Activated CD8-positive, alpha-beta memory T cell treated with anti-CD3 and anti-CD28 coated beads, Interleukin-2, amount 50 U/mL, for 1 hour (primary cell): ENCODE data around the gene TAF15.

Experiments
- DNase-seq: peaks from one replicate; pipeline ENCODE4 v3.0.0-alpha.2; 2020; ENCODE audit errors: extremely low read depth

TAF15 gene

GRCh38 chr17:35821308-35821707 is 12.0 kb downstream of the TAF15 start:
- no peak for DNase-seq

GRCh38 chr17:35825206-35825605 is 15.9 kb downstream of the TAF15 start:
- no peak for DNase-seq

- no peak for DNase-seq
Measured at GRCh38 chr17:35841101-35841500, 31.8 kb downstream of the TAF15 start.

- no peak for DNase-seq
Measured at GRCh38 chr17:35841505-35841904, 32.2 kb downstream of the TAF15 start.

- DNase-seq = no peak
Measured at GRCh38 chr17:35842239-35842638, 33.0 kb downstream of the TAF15 start.

GRCh38 chr17:35843698-35844097 is 34.4 kb downstream of the TAF15 start:
- no peak for DNase-seq

- DNase-seq = no peak
Measured at GRCh38 chr17:35844547-35844946, 35.3 kb downstream of the TAF15 start.

GRCh38 chr17:35846055-35846809 is 36.9 kb downstream of the TAF15 start:
- DNase-seq = no peak

- no peak for DNase-seq
Measured at GRCh38 chr17:35847006-35847405, 37.7 kb downstream of the TAF15 start.

- DNase-seq = no peak
Measured at GRCh38 chr17:35847633-35848373, 38.5 kb downstream of the TAF15 start.

GRCh38 chr17:35849469-35850348 is 40.4 kb downstream of the TAF15 start:
- DNase-seq = peak; percentile 27

- DNase-seq = no peak
Measured at GRCh38 chr17:35855965-35856364, 46.7 kb downstream of the TAF15 start.

GRCh38 chr17:35856603-35857002 is 47.3 kb downstream of the TAF15 start:
- no peak for DNase-seq

- DNase-seq = no peak
Measured at GRCh38 chr17:35864853-35865252, 55.6 kb downstream of the TAF15 start.

GRCh38 chr17:35865412-35866340 is 56.4 kb downstream of the TAF15 start:
- DNase-seq = no peak

GRCh38 chr17:35866341-35866950 is 57.2 kb downstream of the TAF15 start:
- DNase-seq = no peak

GRCh38 chr17:35867574-35867973 is 58.3 kb downstream of the TAF15 start:
- no peak for DNase-seq

- DNase-seq = no peak
Measured at GRCh38 chr17:35868737-35869136, 59.5 kb downstream of the TAF15 start, which contains the start of gene HEATR9. Gene HEATR9 (minus strand): TSS chr17:35868891. CDS start chr17:35868742, 149 bp downstream.

GRCh38 chr17:35870906-35871819 is 61.9 kb downstream of the TAF15 start:
- no peak for DNase-seq
